HepG2 (cell line): Measurements from ENCODE around the gene NEDD4L. TPM values are rescaled to one million over a fixed set of nuclear protein-coding genes. Genes with fewer than 3 reads are reported as not detected.

ENCODE experiments used
- ATAC-seq: fragments of 200-7000 bp; cut with Tn5 transposase; 3 replicates; pipeline ENCODE4 v1.9.1; 2020; ENCODE audit warnings: mild to moderate bottlenecking, moderate library complexity
- BruUV-seq: library from RNA; stranded (reverse); fragments of 400-500 nt; replicated peaks from 2 replicates; lab custom pipeline; 2021; lab: Mats Ljungman, UMichigan
- CTCF ChIA-PET: fragments of 300-600 bp; formaldehyde crosslinking; extraction: SDS; loops from one replicate; lab custom pipeline; 2021; ENCODE audit warnings: low total read pairs, inconsistent platforms, low intra/inter-chr PET ratio; lab: Yijun Ruan, JAX
- POLR2A ChIA-PET: fragments of 350-600 bp; sonication (Branson Sonifier 250); formaldehyde crosslinking; loops from one replicate; lab custom pipeline; 2020; ENCODE audit warnings: antibody characterized with exemption, inconsistent platforms; lab: Yijun Ruan, JAX
- DNase-seq: peaks from one replicate; pipeline ENCODE4 v3.0.0-alpha.2; 2015; ENCODE audit warnings: low spot score
- FAIRE-seq: peaks from 3 replicates; lab custom pipeline; 2011; peaks lifted over from hg19 to GRCh38; lab: Jason Lieb, UNC
- H2AFZ ChIP-seq: one replicate; pipeline ENCODE4 v1.6.1; 2011; ENCODE audit warnings: low read length, inconsistent platforms
- H3K27ac ChIP-seq: fragments of 300-600 bp; 3 replicates; pipeline ENCODE4 v1.8.0; 2011; ENCODE audit warnings: mixed run types, mild to moderate bottlenecking, mixed read lengths, low read length, inconsistent platforms; ENCODE audit not compliant: insufficient read depth; ENCODE audit errors: extremely low read length
- H3K27me3 ChIP-seq, 2 experiments: fragments of 200-600 bp in 1 of 2; 2 replicates in 1 of 2; 3 replicates in 1 of 2; pipeline versions ENCODE4 v1.6.0 to v1.8.0; 2011; ENCODE audit warnings: low read length in 2 of 2, mild to moderate bottlenecking in 2 of 2, moderate library complexity in 2 of 2, inconsistent platforms in 1 of 2; ENCODE audit not compliant: insufficient read depth in 2 of 2, control insufficient read depth in 1 of 2
- H3K36me3 ChIP-seq, 2 experiments: fragments of 200-600 bp in 1 of 2; replicated peaks in 1 of 2; 2 replicates in 1 of 2; 3 replicates in 1 of 2; pipeline versions ENCODE4 v1.5.1 to v1.8.0; 2011; ENCODE audit warnings: low read length in 2 of 2, inconsistent platforms in 1 of 2; ENCODE audit not compliant: insufficient read depth in 2 of 2, control insufficient read depth in 1 of 2
- H3K4me1 ChIP-seq: 2 replicates; pipeline ENCODE4 v1.5.1; 2012; ENCODE audit warnings: low read length, inconsistent platforms; ENCODE audit not compliant: insufficient read depth
- H3K4me2 ChIP-seq: 2 replicates; pipeline ENCODE4 v1.6.0; 2011; ENCODE audit warnings: low read depth, low read length, inconsistent platforms
- H3K4me3 ChIP-seq, 3 experiments: fragments of 200-600 bp in 1 of 3; sonication (generic), shearing (Covaris generic) in 1 of 3; replicated peaks in 1 of 3; 2 replicates each; pipeline ENCODE4 v1.5.1; 2011 to 2016; ENCODE audit warnings: low read length in 3 of 3, inconsistent platforms in 2 of 3, low read depth in 2 of 3, mild to moderate bottlenecking in 2 of 3, control low read depth in 1 of 3, mixed read lengths in 1 of 3; ENCODE audit not compliant: insufficient read depth in 1 of 3
- H3K79me2 ChIP-seq: one replicate; pipeline ENCODE4 v1.6.1; 2011; ENCODE audit warnings: low read length, inconsistent platforms; ENCODE audit not compliant: insufficient read depth
- H3K9ac ChIP-seq: 2 replicates; pipeline ENCODE4 v1.6.0; 2011; ENCODE audit warnings: mild to moderate bottlenecking, low read depth, low read length, inconsistent platforms; ENCODE audit not compliant: insufficient read depth
- H3K9me3 ChIP-seq: 2 replicates; pipeline ENCODE4 v1.5.1; 2012; ENCODE audit warnings: mild to moderate bottlenecking, low read length
- H4K20me1 ChIP-seq: 2 replicates; pipeline ENCODE4 v1.6.0; 2011; ENCODE audit warnings: inconsistent platforms, mild to moderate bottlenecking, low read length, moderate library complexity; ENCODE audit not compliant: insufficient read depth
- AFF4 ChIP-seq: sonication (generic); formaldehyde crosslinking; IDR thresholded peaks from 2 replicates; pipeline ENCODE4 v1.4.0; 2020; ENCODE audit warnings: missing genetic modification reagents
- CHD4 ChIP-seq: fragments of 200-600 bp; sonication (generic); IDR thresholded peaks from 2 replicates; pipeline ENCODE4 v1.7.0; 2017; ENCODE audit warnings: mild to moderate bottlenecking, low read length, borderline replicate concordance
- ELF3 ChIP-seq: IDR thresholded peaks from 2 replicates; pipeline ENCODE4 v1.6.1; 2016; ENCODE audit warnings: missing genetic modification reagents, missing compliant biosample characterization
- KLF13 ChIP-seq: sonication (generic); formaldehyde crosslinking; IDR thresholded peaks from 2 replicates; pipeline ENCODE4 v1.4.0; 2020; ENCODE audit warnings: mild to moderate bottlenecking, missing genetic modification reagents
- KLF9 ChIP-seq: IDR thresholded peaks from 2 replicates; pipeline ENCODE4 v1.6.1; 2016; ENCODE audit warnings: low read depth
- KMT2A ChIP-seq: sonication (generic); formaldehyde crosslinking; IDR thresholded peaks from 2 replicates; pipeline ENCODE4 v1.4.0; 2020; ENCODE audit warnings: missing genetic modification reagents
- NR2F6 ChIP-seq, 2 experiments: IDR thresholded peaks; 2 replicates each; pipeline ENCODE4 v1.6.1; 2016; ENCODE audit warnings: antibody characterized with exemption in 1 of 2, mild to moderate bottlenecking in 1 of 2
- PAF1 ChIP-seq: IDR thresholded peaks from 2 replicates; pipeline ENCODE4 v1.6.1; 2016; ENCODE audit warnings: missing genetic modification reagents, missing compliant biosample characterization
- RBM22 ChIP-seq: fragments of 200-400 bp; formaldehyde crosslinking; optimal IDR thresholded peaks from 2 replicates; pipeline ENCODE3; 2017; ENCODE audit warnings: mild to moderate bottlenecking, low read length, moderate library complexity
- YEATS4 ChIP-seq: sonication (generic); formaldehyde crosslinking; IDR thresholded peaks from 2 replicates; pipeline ENCODE4 v1.4.0; 2020; ENCODE audit warnings: missing genetic modification reagents, borderline replicate concordance
- ZBTB37 ChIP-seq: sonication (generic); formaldehyde crosslinking; IDR thresholded peaks from 2 replicates; pipeline ENCODE4 v1.4.0; 2020; ENCODE audit warnings: mild to moderate bottlenecking, missing genetic modification reagents
- ZBTB39 ChIP-seq: sonication (generic); formaldehyde crosslinking; IDR thresholded peaks from 2 replicates; pipeline ENCODE4 v1.5.0; 2020; ENCODE audit warnings: missing genetic modification reagents
- ZKSCAN8 ChIP-seq: IDR thresholded peaks from 2 replicates; pipeline ENCODE4 v1.6.1; 2016; ENCODE audit warnings: borderline replicate concordance, missing genetic modification reagents, missing compliant biosample characterization
- ZNF546 ChIP-seq: sonication (generic); formaldehyde crosslinking; conservative IDR thresholded peaks from 2 replicates; pipeline ENCODE4 v1.8.1; 2023; ENCODE audit warnings: mild to moderate bottlenecking, missing genetic modification reagents
- WGBS: methylation state at CpG from one replicate; pipeline ENCODE4 v1.1.6; 2017; ENCODE audit warnings: low lambda C conversion rate; 5-methylcytosine and 5-hydroxymethylcytosine counted together
- in situ Hi-C: cut with HindIII; loops from 2 replicates; pipeline ENCODE4 v1.10.0; 2017; ENCODE audit warnings: low pct_unique_long_range_greater_than_20kb; ENCODE audit not compliant: extremely low pct_ligation_motif_present
- intact Hi-C: fragments of 100-400 bp; cut with micrococcal nuclease; formaldehyde crosslinking; loops from one replicate; pipeline ENCODE4 v1.10.0; 2022; ENCODE audit not compliant: unreplicated experiment
- polyA plus RNA-seq, 8 experiments: library from polyadenylated mRNA; depleted of rRNA in 3 of 8; stranded (reverse) in 7 of 8; unstranded in 1 of 8; fragments of >200 nt; fragmentation: Illumina TruSeq in 4 of 8; extraction: Trizol in 4 of 8; gene quantifications; 2 replicates each; pipeline versions ENCODE4 v1.2.1 to v1.2.3, GENCODE V29; 2011 to 2016; ENCODE audit warnings: low read depth in 4 of 8, missing spikeins in 1 of 8, mixed read lengths in 1 of 8; ENCODE audit not compliant: insufficient read depth in 1 of 8
- total RNA-seq, 5 experiments: library from RNA; depleted of rRNA; stranded (reverse); fragments of >200 nt; fragmentation: Illumina TruSeq; extraction: Trizol; gene quantifications; 2 replicates each; pipeline ENCODE4 v1.2.3, GENCODE V29; 2016; ENCODE audit warnings: low read depth in 1 of 5
- TF ChIP-seq, protein P1 (sequence below): sonication (generic); formaldehyde crosslinking; IDR thresholded peaks from 2 replicates; pipeline ENCODE4 v1.4.0; 2020; ENCODE audit warnings: missing genetic modification reagents

Gene NEDD4L
- total and polyA plus RNA-seq, 2 of the 13 experiments (the other 11 are each of a cell fraction or from before 2014, with no cell fraction given), result 168 to 390 TPM

DNA sequence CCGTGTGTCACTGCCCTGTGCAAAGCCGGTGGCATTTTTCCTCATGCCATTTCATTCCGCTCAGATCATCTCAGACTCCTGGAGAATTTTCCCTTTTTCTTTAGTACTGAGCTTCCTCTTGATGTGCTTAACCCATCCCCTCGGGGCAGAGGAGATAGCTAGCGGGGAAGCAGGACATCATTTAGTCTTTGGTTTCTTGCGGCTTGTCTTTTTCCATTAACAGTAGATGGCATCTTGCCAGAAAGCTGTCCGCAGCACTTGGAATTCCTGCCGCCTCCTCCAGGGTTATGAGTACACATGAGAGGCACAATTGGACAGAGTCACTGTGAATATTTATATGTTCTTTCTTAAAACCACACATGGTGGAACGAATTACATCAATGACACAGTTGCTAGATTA lies 358.2 kb downstream of the NEDD4L start:
- H3K79me2 ChIP-seq, result peaks cover 21% of the 10 kb centered on the region
- CTCF ChIA-PET, result no interaction called here
- in situ Hi-C loops, result no loop called here
- peak overlapping the region; percentile 30; the same call in 1 of the 2 replicates for H3K4me2 ChIP-seq
- H3K9me3 ChIP-seq, result no peaks in the 10 kb centered on the region
- peak overlapping the region; percentile 57 for H3K9ac ChIP-seq
- 50% methylated on average over 9 of the region's 9 CpGs for WGBS
- peak overlapping the region; percentile 98 for H3K27ac ChIP-seq
- POLR2A ChIA-PET, result interaction anchor here (0.6 to 9.1 kb wide), 7 partner anchors 10 to 359 kb away, joined by 3 to 181 read pairs (median 3); partner anchors contain the start of gene NEDD4L
- FAIRE-seq, result no peak
- no peak overlapping the region for H2AFZ ChIP-seq
- BruUV-seq, result no TSS peak
- H3K36me3 ChIP-seq, result peaks cover 2 to 9% of the 10 kb centered on the region in 2 experiments; a peak in 4 of 5 replicates
- no peak overlapping the region for H3K4me3 ChIP-seq
- H4K20me1 ChIP-seq, result no peaks in the 10 kb centered on the region
- intact Hi-C loops, result loop anchor here (5.0 to 10.0 kb wide), 2 partner anchors 53 to 270 kb away; partner anchors contain the start of gene MALT1
- DNase-seq, result peak; percentile 58
- H3K4me1 ChIP-seq, result peaks cover 100% of the 10 kb centered on the region
- H3K27me3 ChIP-seq, result no peaks in the 10 kb centered on the region
- no peak for ATAC-seq
- TF ChIP-seq NR2F6 (IDR thresholded peaks at IDR 0.05), result no peak
- TF ChIP-seq NR2F6 (CRISPR knock-in tag; IDR thresholded peaks at IDR 0.05), result no peak
- peak; percentile 78 for TF ChIP-seq PAF1
- TF ChIP-seq KMT2A (CRISPR knock-in tag), result 0 out of 2 replicates have a peak, but pooled peaks have one; percentile 11
- no peak for TF ChIP-seq YEATS4 (CRISPR knock-in tag)
- TF ChIP-seq RBM22, result peak; percentile 71
- 0 out of 2 replicates have a peak, but pooled peaks have one; percentile 5 for TF ChIP-seq ELF3 (CRISPR knock-in tag)
- TF ChIP-seq KLF9 (CRISPR knock-in tag), result 0 out of 2 replicates have a peak, but pooled peaks have one; percentile 29
- peak; percentile 87 for TF ChIP-seq AFF4 (CRISPR knock-in tag)
- TF ChIP-seq ZBTB37 (CRISPR knock-in tag), result 0 out of 2 replicates have a peak, but pooled peaks have one; percentile 32
- TF ChIP-seq ZBTB39, result no peak
- TF ChIP-seq, protein P1, sequence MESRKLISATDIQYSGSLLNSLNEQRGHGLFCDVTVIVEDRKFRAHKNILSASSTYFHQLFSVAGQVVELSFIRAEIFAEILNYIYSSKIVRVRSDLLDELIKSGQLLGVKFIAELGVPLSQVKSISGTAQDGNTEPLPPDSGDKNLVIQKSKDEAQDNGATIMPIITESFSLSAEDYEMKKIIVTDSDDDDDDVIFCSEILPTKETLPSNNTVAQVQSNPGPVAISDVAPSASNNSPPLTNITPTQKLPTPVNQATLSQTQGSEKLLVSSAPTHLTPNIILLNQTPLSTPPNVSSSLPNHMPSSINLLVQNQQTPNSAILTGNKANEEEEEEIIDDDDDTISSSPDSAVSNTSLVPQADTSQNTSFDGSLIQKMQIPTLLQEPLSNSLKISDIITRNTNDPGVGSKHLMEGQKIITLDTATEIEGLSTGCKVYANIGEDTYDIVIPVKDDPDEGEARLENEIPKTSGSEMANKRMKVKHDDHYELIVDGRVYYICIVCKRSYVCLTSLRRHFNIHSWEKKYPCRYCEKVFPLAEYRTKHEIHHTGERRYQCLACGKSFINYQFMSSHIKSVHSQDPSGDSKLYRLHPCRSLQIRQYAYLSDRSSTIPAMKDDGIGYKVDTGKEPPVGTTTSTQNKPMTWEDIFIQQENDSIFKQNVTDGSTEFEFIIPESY (CRISPR knock-in tag), result peak; percentile 68
- TF ChIP-seq ZKSCAN8 (CRISPR knock-in tag), result peak; percentile 36; the same call in 1 of the 2 replicates
- TF ChIP-seq CHD4, result 0 out of 2 replicates have a peak, but pooled peaks have one; percentile 53
- 0 out of 2 replicates have a peak, but pooled peaks have one; percentile 12 for TF ChIP-seq ZNF546
- no peak for TF ChIP-seq KLF13 (CRISPR knock-in tag)
